ENCODE results near the gene CSK.
A peak's percentile ranks its signal among the peaks of the same experiment; 100 is the strongest.

Gene CSK

GRCh38 chr15:74843445-74843828, 61.6 kb downstream of the CSK start:
- no peak for DNase-seq (ENCODE audit: low read depth)

DNA sequence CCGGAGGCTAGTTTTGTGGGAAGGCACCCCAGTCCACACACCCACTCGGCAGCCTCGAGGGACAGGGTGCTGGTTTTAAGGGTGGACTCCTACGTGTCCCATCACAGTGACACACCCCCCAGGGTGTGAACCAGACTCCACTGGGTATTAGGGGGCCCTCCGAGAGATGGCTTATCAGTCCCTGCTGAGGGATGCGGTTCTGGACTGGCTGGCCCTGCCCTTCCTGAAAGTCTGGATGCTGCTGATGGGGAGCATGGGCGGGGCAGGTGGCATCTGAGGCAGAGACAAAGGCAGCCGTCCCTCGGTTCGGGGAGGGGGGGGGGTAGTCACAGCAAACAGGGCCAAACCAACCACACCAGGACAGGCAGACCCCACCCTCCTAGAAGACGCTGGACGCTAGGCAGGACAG, 62.0 kb downstream of the CSK start:
- DNase-seq (ENCODE audit: low read depth) = no peak

DNA sequence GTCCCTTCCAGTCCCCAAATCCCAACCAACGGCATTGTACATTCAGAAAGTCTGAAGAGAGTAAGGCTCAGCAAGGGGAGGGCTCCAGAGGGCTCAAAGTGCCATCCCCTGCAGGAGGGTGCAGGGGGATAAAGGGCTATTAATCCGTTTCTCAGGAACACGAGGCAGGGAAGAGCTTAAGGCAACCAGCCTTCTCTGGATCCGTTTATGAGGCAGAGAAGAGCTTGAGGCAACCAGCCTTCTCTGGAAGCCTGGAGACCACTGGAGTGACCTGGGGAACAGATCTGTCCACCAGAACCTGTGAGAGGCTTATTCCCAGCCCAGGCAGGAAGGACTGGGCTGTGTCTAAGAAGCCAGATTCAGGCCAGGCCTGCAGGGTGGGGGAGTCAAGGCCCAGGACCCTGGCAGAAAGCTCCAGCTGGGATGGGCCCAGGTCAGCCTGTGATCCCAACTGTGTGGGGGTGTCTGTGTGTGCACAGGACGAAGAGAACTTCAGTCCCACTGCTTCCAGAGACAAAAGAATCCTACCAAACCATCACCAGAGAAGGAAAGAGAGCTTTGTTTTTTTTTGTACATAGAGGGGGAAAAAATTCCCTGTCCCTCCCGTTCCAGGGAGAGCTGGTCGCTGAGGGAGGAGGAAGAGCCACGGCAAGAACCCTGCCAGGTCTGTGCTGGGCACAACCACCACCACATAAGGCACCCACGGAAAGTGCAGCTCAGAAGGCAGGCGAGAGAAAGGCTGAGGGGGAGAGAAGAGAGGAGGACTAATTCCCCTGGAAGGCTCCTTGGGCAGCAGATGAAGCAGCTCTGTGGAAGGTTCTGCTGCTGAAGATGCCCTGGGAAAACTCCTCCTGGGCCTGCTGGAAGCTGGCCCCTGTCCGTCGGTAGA, 62.7 kb downstream of the CSK start:
- DNase-seq (ENCODE audit: low read depth) = no peak

DNA sequence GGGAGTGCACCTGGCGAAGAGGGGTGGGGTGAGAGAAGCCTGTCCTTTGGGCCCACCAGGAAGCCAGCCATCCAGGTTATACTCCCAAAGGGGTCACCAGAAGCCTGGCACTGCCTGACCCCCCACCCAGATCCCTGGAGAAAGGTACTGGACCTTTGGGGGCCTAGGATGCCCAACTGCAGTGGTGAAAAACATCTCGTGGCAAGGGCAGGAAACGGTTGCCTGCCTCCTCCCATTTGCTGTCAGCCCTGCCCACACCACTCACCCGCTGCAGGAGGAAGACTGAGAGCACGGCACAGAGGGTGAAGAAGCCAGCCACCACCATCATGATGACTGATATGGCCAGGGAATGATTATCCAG, 63.3 kb downstream of the CSK start:
- DNase-seq (ENCODE audit: low read depth) = peak; percentile 19

DNA sequence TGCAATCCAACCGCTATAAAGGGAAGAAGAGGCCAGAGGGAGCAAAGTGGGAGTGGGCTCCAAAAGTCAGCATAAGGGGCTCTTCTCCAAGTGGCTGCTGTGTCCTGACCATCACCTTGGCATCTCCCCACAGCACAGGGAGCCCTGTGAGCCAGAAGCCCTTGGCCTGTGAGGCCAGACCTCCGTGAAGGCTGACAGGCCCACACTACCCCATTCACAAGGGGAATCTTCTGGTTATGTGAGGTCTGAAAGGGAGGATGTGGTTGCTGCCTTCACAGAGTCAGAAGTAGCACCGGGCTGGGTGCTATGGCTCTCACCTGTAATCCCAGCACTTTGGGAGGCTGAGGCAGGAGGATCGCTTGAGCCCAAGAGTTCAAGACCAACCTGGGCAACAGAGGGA, 63.7 kb downstream of the CSK start:
- no peak for DNase-seq (ENCODE audit: low read depth)

- no peak for DNase-seq (ENCODE audit: low read depth)
Measured at GRCh38 chr15:74847432-74847831, 65.6 kb downstream of the CSK start.

DNA sequence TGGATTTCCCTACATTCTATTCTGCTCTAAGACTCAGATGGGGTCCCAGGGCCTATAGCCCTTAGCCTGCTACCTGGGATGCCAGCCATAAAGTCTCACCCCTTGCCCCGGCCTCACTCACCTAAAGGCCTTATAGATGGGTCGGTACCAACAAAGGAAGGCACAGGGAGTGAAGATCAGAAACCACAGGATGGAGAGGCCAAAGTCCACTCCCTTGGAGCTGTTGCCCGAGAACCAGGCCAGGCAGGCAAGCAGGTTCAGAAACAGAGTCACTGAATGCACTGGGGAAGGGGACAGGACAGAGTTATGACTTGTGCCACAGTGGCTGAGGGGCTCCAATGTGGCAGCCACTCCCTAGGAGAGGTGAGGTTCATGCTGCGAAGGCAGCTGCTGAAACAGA, 68.5 kb downstream of the CSK start:
- DNase-seq (ENCODE audit: low read depth) = no peak

DNA sequence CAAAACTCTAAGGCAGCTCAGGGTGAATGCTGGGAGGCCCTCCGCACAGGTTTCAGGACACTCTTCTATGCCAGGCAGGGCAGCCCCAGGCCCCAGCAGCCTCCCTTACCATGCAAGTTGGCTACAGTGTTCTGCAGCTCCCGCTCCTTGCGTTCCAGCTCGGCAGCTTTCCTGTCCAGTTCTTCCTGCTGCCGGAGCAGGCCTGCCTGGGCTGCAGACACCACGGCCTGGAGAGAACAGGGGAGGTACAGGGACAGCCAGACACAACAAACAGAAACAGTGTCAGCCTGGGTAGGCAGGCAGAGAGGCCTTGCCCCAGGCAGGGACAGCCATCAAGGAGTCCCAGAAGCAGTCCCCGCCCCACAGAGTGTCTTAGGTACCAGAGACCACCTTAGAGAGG, 70.1 kb downstream of the CSK start:
- DNase-seq (ENCODE audit: low read depth) = no peak
